Fibroblast of lung (primary cell): ENCODE results near the gene OOSP3.

Experiments used
- CTCF ChIP-seq, 2 donors: IDR thresholded peaks in 1 of 2; conservative IDR thresholded peaks in 1 of 2; 1 replicate in 1 of 2; 2 replicates in 1 of 2; pipeline ENCODE4 v1.5.1; 2011 to 2012; ENCODE audit warnings: low read length in 2 of 2, control low read depth in 1 of 2, inconsistent platforms in 1 of 2, low read depth in 1 of 2, mild to moderate bottlenecking in 1 of 2
- EZH2 ChIP-seq: IDR thresholded peaks from 2 replicates; pipeline ENCODE4 v1.5.1; 2012; ENCODE audit warnings: low read length, control low read depth, mild to moderate bottlenecking; ENCODE audit errors: missing control alignments

DNA sequence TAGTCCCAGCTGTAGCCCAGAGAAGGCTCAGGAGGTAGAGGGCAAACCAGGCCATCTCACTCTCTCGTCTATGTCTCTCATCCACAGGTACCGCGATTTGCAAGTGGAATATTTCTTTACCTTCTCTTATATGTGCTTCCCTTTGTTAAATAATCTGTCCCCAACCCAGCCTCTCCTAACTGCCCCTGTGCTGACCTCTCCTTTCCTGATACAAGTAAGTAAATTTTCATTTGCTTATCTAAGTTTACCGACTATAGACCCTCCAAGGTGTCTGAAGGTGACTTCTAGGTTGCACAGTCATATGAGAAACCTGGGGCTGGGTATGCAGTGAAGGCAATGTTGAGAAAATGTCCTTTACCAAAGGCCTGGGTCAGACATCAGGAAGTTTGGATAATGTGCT is 33.2 kb upstream of the OOSP3 start, which contains the start of gene CBLIF:
- TF ChIP-seq EZH2 (no peak), CTCF (conservative IDR thresholded peaks at IDR 0.05 in 1 of 2, IDR thresholded peaks at IDR 0.05 in 1 of 2; ENCODE audit: low read depth in 1 of 2, low read length in 2 of 2) (no peak)
